Astrocyte (in vitro differentiated cells and primary cell): Measurements from ENCODE around the gene MLLT1.

Source experiments
- EZH2 ChIP-seq: IDR thresholded peaks from 2 replicates; pipeline ENCODE4 v1.6.1; 2012; ENCODE audit warnings: mild to moderate bottlenecking, low read length, inconsistent platforms; ENCODE audit not compliant: insufficient read depth
- TF ChIP-seq, protein P1 (sequence below): IDR thresholded peaks from 2 replicates; pipeline ENCODE4 v1.5.1; 2011; ENCODE audit warnings: low read depth, mild to moderate bottlenecking, inconsistent platforms, low read length, moderate library complexity; ENCODE audit not compliant: insufficient read depth

DNA sequence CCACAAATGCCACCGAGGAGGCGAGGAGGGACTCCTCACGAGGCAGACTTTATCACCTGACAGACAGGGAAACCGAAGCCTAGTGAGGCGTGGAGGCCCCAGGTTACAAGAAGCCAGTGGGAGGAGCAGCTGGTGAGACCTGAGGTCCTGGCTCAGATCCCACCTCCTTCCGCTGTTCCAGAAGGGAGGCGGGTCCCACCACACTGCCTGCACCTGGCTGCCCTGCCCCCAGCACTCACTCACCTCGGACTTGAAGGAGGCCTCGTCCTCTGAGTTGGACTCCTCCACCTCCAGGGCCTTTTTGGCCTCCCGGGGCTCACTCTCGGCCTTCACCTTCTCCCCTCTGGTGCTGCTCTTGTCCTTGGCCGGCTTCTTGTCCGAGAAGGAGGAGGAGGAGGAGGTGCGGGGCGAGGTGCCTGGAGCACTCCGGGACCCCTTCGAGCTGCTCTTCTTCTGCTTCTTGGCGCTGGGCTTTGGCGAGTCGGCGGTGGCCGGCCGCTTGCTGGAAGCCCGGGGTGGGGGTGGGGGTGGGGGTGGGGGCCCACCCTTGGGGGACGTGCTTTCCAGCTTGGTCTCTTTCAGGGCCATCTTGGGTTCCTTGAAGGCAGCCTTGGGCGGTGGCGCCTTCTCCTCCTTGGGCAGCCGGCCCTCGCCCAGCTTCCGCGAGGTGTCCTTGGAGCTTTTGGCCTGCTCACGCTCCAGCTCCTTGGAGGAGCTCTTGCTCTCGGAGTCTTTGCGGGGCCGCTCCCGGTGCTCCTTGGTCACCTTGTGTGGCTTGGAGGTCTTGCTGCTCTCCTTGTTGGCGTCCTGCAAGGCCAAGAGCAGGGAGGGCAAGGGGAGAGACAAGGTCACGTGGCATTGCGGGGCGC is 57.7 kb downstream of the MLLT1 start:
- TF ChIP-seq, protein P1, sequence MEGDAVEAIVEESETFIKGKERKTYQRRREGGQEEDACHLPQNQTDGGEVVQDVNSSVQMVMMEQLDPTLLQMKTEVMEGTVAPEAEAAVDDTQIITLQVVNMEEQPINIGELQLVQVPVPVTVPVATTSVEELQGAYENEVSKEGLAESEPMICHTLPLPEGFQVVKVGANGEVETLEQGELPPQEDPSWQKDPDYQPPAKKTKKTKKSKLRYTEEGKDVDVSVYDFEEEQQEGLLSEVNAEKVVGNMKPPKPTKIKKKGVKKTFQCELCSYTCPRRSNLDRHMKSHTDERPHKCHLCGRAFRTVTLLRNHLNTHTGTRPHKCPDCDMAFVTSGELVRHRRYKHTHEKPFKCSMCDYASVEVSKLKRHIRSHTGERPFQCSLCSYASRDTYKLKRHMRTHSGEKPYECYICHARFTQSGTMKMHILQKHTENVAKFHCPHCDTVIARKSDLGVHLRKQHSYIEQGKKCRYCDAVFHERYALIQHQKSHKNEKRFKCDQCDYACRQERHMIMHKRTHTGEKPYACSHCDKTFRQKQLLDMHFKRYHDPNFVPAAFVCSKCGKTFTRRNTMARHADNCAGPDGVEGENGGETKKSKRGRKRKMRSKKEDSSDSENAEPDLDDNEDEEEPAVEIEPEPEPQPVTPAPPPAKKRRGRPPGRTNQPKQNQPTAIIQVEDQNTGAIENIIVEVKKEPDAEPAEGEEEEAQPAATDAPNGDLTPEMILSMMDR = no peak
- TF ChIP-seq EZH2 = no peak
